ENCODE results near the gene PARVG. TPM values are rescaled to one million over a fixed set of nuclear protein-coding genes. Genes with fewer than 3 reads are reported as not detected.

The PARVG gene
- total and polyA plus RNA-seq, 10 of the 15 experiments (the other 5 are each of a cell fraction or from before 2014, with no cell fraction given), result 6.3 to 123 (median 71.9) TPM

DNA sequence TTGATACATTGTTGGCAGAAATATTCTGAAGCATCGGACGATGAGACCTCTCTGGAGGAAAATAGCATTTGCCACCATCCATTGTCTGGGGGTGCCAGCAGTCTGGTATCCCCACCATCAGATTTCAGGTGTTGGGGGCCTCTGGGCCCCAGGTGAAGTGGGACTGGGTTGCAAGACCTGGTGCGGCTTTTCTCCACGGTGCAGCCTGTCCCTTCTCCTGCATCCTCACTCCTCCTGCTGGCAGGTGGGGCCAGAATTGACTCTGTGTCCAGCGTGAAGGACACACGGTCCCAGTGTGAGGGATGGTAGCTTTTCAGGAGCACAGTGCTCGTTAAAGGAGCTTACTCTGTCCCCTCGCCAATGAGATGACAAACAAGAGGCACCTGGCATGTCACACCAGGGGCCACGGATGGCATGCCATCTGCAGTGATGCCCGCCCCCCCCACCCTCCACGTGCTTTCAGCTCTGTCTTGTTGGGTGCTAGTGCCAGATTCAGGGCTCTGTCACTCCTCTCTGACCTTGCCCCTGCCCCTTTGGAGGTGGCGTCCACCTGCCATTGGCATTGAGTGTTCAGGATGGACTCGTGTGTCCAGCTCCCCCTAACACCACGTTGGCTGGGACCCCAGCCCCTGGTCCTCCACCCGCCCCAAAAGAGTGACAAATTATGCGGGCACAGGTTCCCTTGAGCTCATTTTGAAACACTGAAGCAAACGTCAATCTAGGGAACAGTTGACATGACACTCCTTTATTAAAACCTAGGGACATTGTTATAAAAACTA lies 62.4 kb downstream of the PARVG start:
- no TSS peak for BruUV-seq (replicated peaks)

More for the DNA sequence above, 62.4 kb downstream of the PARVG start:
- ChIA-PET CTCF (no interaction called here), SMC1A (ENCODE audit: uncharacterized antibody, unreplicated experiment) (no interaction called here), POLR2A (no interaction called here), RAD21 (ENCODE audit: unreplicated experiment) (no interaction called here)
- TF ChIP-seq SUPT20H (IDR thresholded peaks at IDR 0.05; ENCODE audit: borderline replicate concordance, control insufficient read depth, low read depth, low read length) (no peak), ATF7 (IDR thresholded peaks at IDR 0.05; ENCODE audit: low read depth) (no peak), NFYA (IDR thresholded peaks at IDR 0.05; ENCODE audit: borderline replicate concordance, low read depth, low read length) (no peak), SMC3 (IDR thresholded peaks at IDR 0.05; ENCODE audit: borderline replicate concordance, low read length) (no peak)
- TF ChIP-seq, protein P1, sequence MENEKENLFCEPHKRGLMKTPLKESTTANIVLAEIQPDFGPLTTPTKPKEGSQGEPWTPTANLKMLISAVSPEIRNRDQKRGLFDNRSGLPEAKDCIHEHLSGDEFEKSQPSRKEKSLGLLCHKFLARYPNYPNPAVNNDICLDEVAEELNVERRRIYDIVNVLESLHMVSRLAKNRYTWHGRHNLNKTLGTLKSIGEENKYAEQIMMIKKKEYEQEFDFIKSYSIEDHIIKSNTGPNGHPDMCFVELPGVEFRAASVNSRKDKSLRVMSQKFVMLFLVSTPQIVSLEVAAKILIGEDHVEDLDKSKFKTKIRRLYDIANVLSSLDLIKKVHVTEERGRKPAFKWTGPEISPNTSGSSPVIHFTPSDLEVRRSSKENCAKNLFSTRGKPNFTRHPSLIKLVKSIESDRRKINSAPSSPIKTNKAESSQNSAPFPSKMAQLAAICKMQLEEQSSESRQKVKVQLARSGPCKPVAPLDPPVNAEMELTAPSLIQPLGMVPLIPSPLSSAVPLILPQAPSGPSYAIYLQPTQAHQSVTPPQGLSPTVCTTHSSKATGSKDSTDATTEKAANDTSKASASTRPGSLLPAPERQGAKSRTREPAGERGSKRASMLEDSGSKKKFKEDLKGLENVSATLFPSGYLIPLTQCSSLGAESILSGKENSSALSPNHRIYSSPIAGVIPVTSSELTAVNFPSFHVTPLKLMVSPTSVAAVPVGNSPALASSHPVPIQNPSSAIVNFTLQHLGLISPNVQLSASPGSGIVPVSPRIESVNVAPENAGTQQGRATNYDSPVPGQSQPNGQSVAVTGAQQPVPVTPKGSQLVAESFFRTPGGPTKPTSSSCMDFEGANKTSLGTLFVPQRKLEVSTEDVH (IDR thresholded peaks at IDR 0.05; ENCODE audit: low read depth, partially characterized antibody), result no peak
- TF ChIP-seq, protein P2, sequence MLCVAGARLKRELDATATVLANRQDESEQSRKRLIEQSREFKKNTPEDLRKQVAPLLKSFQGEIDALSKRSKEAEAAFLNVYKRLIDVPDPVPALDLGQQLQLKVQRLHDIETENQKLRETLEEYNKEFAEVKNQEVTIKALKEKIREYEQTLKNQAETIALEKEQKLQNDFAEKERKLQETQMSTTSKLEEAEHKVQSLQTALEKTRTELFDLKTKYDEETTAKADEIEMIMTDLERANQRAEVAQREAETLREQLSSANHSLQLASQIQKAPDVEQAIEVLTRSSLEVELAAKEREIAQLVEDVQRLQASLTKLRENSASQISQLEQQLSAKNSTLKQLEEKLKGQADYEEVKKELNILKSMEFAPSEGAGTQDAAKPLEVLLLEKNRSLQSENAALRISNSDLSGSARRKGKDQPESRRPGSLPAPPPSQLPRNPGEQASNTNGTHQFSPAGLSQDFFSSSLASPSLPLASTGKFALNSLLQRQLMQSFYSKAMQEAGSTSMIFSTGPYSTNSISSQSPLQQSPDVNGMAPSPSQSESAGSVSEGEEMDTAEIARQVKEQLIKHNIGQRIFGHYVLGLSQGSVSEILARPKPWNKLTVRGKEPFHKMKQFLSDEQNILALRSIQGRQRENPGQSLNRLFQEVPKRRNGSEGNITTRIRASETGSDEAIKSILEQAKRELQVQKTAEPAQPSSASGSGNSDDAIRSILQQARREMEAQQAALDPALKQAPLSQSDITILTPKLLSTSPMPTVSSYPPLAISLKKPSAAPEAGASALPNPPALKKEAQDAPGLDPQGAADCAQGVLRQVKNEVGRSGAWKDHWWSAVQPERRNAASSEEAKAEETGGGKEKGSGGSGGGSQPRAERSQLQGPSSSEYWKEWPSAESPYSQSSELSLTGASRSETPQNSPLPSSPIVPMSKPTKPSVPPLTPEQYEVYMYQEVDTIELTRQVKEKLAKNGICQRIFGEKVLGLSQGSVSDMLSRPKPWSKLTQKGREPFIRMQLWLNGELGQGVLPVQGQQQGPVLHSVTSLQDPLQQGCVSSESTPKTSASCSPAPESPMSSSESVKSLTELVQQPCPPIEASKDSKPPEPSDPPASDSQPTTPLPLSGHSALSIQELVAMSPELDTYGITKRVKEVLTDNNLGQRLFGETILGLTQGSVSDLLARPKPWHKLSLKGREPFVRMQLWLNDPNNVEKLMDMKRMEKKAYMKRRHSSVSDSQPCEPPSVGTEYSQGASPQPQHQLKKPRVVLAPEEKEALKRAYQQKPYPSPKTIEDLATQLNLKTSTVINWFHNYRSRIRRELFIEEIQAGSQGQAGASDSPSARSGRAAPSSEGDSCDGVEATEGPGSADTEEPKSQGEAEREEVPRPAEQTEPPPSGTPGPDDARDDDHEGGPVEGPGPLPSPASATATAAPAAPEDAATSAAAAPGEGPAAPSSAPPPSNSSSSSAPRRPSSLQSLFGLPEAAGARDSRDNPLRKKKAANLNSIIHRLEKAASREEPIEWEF (IDR thresholded peaks at IDR 0.05; ENCODE audit: insufficient replicate concordance, low read depth, low read length), result no peak
- H3K9me3 ChIP-seq (replicated peaks; ENCODE audit: control insufficient read depth, insufficient read depth, low read length), result no peaks in the 10 kb centered on the region
- H3K4me1 ChIP-seq (ENCODE audit: control insufficient read depth, insufficient read depth, low read length), result no peaks in the 10 kb centered on the region
- ATAC-seq, result no peak
- no peaks in the 10 kb centered on the region for H3K79me2 ChIP-seq (ENCODE audit: control insufficient read depth, insufficient read depth, low read length)
- 29% methylated on average over 16 of the region's 17 CpGs for WGBS (ENCODE audit: insufficient coverage, insufficient replicate concordance, low lambda C conversion rate, missing lambda C conversion rate)
- no peaks in the 10 kb centered on the region for H3K36me3 ChIP-seq (ENCODE audit: control insufficient read depth in 2 of 2, insufficient read depth in 2 of 2, low read length in 1 of 2)
- no peak overlapping the region for H3K4me2 ChIP-seq (ENCODE audit: control insufficient read depth, insufficient read depth)
- no peaks in the 10 kb centered on the region; a peak in 2 of 4 replicates for H3K27me3 ChIP-seq (replicated peaks in 1 of 2; ENCODE audit: control insufficient read depth in 2 of 2, insufficient read depth in 2 of 2, low read length in 1 of 2)
- H2AFZ ChIP-seq (ENCODE audit: control insufficient read depth, low read depth, low read length), result no peak overlapping the region
- H3K4me3 ChIP-seq, result no peak overlapping the region
- H4K20me1 ChIP-seq (ENCODE audit: control insufficient read depth, insufficient read depth), result no peaks in the 10 kb centered on the region
- no peak for DNase-seq (ENCODE audit: low read depth, low spot score)
- H3K27ac ChIP-seq (ENCODE audit: control insufficient read depth, insufficient read depth), result no peak overlapping the region
- FAIRE-seq, result no peak
- in situ Hi-C loops (cut with MboI) (no loop called here), intact Hi-C loops (cut with micrococcal nuclease; ENCODE audit: unreplicated experiment) (no loop called here)
- H3K9ac ChIP-seq (ENCODE audit: control insufficient read depth, insufficient read depth, low read length), result no peak overlapping the region

Data from GM12878 (cell line).